SK-N-SH (cell line): Measurements from ENCODE around the gene MAML3. TPM values are rescaled to one million over a fixed set of nuclear protein-coding genes. Genes with fewer than 3 reads are reported as not detected.

Source experiments
- CTCF ChIA-PET: fragments of 300-600, 350-600 bp; formaldehyde crosslinking; extraction: SDS; loops from one replicate; lab custom pipeline; 2021; lab: Yijun Ruan, JAX
- POLR2A ChIA-PET: fragments of 350-600 bp; sonication (Branson Sonifier 250); formaldehyde crosslinking; extraction: SDS; loops from one replicate; lab custom pipeline; 2020; ENCODE audit warnings: antibody characterized with exemption, inconsistent platforms; lab: Yijun Ruan, JAX
- DNase-seq: peaks from one replicate; pipeline ENCODE4 v3.0.0; 2012
- H2AFZ ChIP-seq: fragments of 200-600 bp; sonication (generic); 2 replicates; pipeline ENCODE4 v1.8.1; 2016; ENCODE audit warnings: antibody characterized with exemption, mild to moderate bottlenecking, low read depth
- H3F3A ChIP-seq: fragments of 200-600 bp; sonication (generic); replicated peaks from 2 replicates; pipeline ENCODE3; 2016; ENCODE audit warnings: antibody characterized with exemption, mild to moderate bottlenecking; ENCODE audit not compliant: insufficient read depth
- H3K27ac ChIP-seq, 2 experiments: fragments of 200-500 bp in 1 of 2; fragments of 200-600 bp in 1 of 2; sonication (Bioruptor generic) in 1 of 2; sonication (generic), shearing (Covaris generic) in 1 of 2; 2 replicates each; pipeline versions ENCODE4 v1.5.1 to v1.6.1; 2014 to 2016; ENCODE audit warnings: low read depth in 2 of 2, inconsistent platforms in 1 of 2, low read length in 1 of 2, mild to moderate bottlenecking in 1 of 2, mixed read lengths in 1 of 2
- H3K27me3 ChIP-seq: fragments of 200-600 bp; sonication (generic), shearing (Covaris generic); 2 replicates; pipeline ENCODE4 v1.6.1; 2016; ENCODE audit warnings: mixed run types; ENCODE audit not compliant: insufficient read depth
- H3K36me3 ChIP-seq, 2 experiments: fragments of 200-500 bp in 1 of 2; fragments of 200-600 bp in 1 of 2; sonication (Bioruptor generic) in 1 of 2; sonication (generic) in 1 of 2; replicated peaks in 1 of 2; 2 replicates each; pipeline versions ENCODE3 to v1.5.1; 2014 to 2016; ENCODE audit warnings: low read length in 1 of 2, mild to moderate bottlenecking in 1 of 2; ENCODE audit not compliant: insufficient read depth in 2 of 2, control insufficient read depth in 1 of 2
- H3K4me1 ChIP-seq, 2 experiments: fragments of 200-500 bp in 1 of 2; fragments of 200-600 bp in 1 of 2; sonication (Bioruptor generic) in 1 of 2; sonication (generic), shearing (Covaris generic) in 1 of 2; 2 replicates each; pipeline versions ENCODE4 v1.5.1 to v1.6.1; 2014 to 2016; ENCODE audit warnings: low read depth in 1 of 2, low read length in 1 of 2, mixed run types in 1 of 2; ENCODE audit not compliant: insufficient read depth in 2 of 2, control insufficient read depth in 1 of 2
- H3K4me2 ChIP-seq: fragments of 200-600 bp; sonication (generic), shearing (Covaris generic); 2 replicates; pipeline ENCODE4 v1.6.1; 2017; ENCODE audit warnings: mixed run types
- H3K4me3 ChIP-seq, 2 experiments: fragments of 200-500 bp in 1 of 2; fragments of 200-600 bp in 1 of 2; sonication (Bioruptor generic) in 1 of 2; sonication (generic), shearing (Covaris generic) in 1 of 2; 2 replicates each; pipeline versions ENCODE4 v1.5.1 to v1.8.1; 2014 to 2016; ENCODE audit warnings: low read depth in 2 of 2, inconsistent platforms in 1 of 2, low read length in 1 of 2, mild to moderate bottlenecking in 1 of 2, mixed read lengths in 1 of 2, moderate library complexity in 1 of 2
- H3K79me2 ChIP-seq: fragments of 200-600 bp; sonication (generic); 2 replicates; pipeline ENCODE4 v1.8.1; 2017; ENCODE audit warnings: mild to moderate bottlenecking; ENCODE audit not compliant: insufficient read depth
- H3K9ac ChIP-seq: fragments of 200-600 bp; sonication (generic); 2 replicates; pipeline ENCODE4 v1.6.1; 2017; ENCODE audit warnings: mixed run types
- H3K9me2 ChIP-seq: fragments of 200-600 bp; sonication (generic); 2 replicates; pipeline ENCODE4 v1.6.1; 2017; ENCODE audit warnings: mixed run types
- H3K9me3 ChIP-seq: fragments of 200-600 bp; sonication (generic); 2 replicates; pipeline ENCODE4 v1.6.1; 2017; ENCODE audit warnings: mixed run types, mild to moderate bottlenecking, moderate library complexity
- H4K20me1 ChIP-seq: fragments of 200-600 bp; sonication (generic); 2 replicates; pipeline ENCODE4 v1.6.1; 2017; ENCODE audit warnings: mild to moderate bottlenecking, mixed run types; ENCODE audit not compliant: insufficient read depth
- CHD2 ChIP-seq: fragments of 150-350 bp; IDR thresholded peaks from 2 replicates; pipeline ENCODE4 v1.6.1; 2018; ENCODE audit warnings: low read length; ENCODE audit not compliant: partially characterized antibody
- FOSL2 ChIP-seq: IDR thresholded peaks from 2 replicates; pipeline ENCODE4 v1.4.0; 2012; ENCODE audit warnings: low read depth, mild to moderate bottlenecking, moderate library complexity, borderline replicate concordance
- RXRA ChIP-seq: IDR thresholded peaks from 2 replicates; pipeline ENCODE4 v1.4.0; 2012; ENCODE audit warnings: low read depth, mild to moderate bottlenecking, borderline replicate concordance
- TAF1 ChIP-seq: IDR thresholded peaks from 2 replicates; pipeline ENCODE4 v1.6.1; 2012; ENCODE audit warnings: low read depth, mild to moderate bottlenecking, low read length, moderate library complexity, borderline replicate concordance
- YY1 ChIP-seq: IDR thresholded peaks from 2 replicates; pipeline ENCODE4 v1.4.0; 2012; ENCODE audit warnings: low read depth, mild to moderate bottlenecking
- WGBS: methylation state at CpG from one replicate; pipeline ENCODE4 v1.1.6; 2017; ENCODE audit warnings: low lambda C conversion rate; 5-methylcytosine and 5-hydroxymethylcytosine counted together
- polyA plus RNA-seq, 3 experiments: library from polyadenylated mRNA; depleted of rRNA; stranded (reverse); fragments of >200 nt; gene quantifications; 2 replicates each; pipeline ENCODE4 v1.2.3, GENCODE V29; 2012
- TF ChIP-seq, protein P1 (sequence below): IDR thresholded peaks from 2 replicates; pipeline ENCODE4 v1.4.0; 2012; ENCODE audit warnings: low read depth, borderline replicate concordance
- TF ChIP-seq, protein P2 (sequence below): IDR thresholded peaks from 2 replicates; pipeline ENCODE4 v1.4.0; 2012; ENCODE audit warnings: low read depth, borderline replicate concordance
- TF ChIP-seq, protein P3 (sequence below): IDR thresholded peaks from 2 replicates; pipeline ENCODE4; 2012

The MAML3 gene
- polyA plus RNA-seq, 1 of the 3 experiments (the other 2 are of a cell fraction), result 5.3 TPM

DNA sequence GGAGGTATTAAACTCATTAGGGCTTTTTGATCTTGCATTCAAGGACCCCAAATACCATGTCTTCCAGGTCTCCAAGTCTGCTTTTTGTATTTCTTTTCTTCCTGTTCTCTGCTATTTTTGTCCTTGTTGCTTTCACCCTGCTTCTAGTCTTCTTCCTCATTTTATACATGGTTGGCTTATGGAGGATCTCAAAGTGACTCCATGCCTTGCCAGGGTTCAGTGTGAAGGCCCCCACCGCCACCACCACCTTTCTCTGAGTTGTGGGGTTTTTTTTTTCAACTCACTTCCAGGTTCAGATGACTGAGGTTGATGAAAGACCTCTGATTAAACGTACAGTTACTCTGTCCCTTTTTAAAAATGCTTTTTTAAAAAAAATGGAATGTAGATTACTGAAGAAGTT lies 96.3 kb downstream of the MAML3 start:
- no peaks in the 10 kb centered on the region for H3K79me2 ChIP-seq
- no peak for DNase-seq
- TF ChIP-seq, protein P1, sequence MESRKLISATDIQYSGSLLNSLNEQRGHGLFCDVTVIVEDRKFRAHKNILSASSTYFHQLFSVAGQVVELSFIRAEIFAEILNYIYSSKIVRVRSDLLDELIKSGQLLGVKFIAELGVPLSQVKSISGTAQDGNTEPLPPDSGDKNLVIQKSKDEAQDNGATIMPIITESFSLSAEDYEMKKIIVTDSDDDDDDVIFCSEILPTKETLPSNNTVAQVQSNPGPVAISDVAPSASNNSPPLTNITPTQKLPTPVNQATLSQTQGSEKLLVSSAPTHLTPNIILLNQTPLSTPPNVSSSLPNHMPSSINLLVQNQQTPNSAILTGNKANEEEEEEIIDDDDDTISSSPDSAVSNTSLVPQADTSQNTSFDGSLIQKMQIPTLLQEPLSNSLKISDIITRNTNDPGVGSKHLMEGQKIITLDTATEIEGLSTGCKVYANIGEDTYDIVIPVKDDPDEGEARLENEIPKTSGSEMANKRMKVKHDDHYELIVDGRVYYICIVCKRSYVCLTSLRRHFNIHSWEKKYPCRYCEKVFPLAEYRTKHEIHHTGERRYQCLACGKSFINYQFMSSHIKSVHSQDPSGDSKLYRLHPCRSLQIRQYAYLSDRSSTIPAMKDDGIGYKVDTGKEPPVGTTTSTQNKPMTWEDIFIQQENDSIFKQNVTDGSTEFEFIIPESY, result no peak
- TF ChIP-seq FOSL2 (no peak), TAF1 (no peak), RXRA (no peak), YY1 (no peak), CHD2 (no peak)
- TF ChIP-seq, protein P2, sequence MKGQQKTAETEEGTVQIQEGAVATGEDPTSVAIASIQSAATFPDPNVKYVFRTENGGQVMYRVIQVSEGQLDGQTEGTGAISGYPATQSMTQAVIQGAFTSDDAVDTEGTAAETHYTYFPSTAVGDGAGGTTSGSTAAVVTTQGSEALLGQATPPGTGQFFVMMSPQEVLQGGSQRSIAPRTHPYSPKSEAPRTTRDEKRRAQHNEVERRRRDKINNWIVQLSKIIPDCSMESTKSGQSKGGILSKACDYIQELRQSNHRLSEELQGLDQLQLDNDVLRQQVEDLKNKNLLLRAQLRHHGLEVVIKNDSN, result no peak
- TF ChIP-seq, all 33 proteins: peak for 0
- H3K4me2 ChIP-seq, result no peak overlapping the region
- no peaks in the 10 kb centered on the region for H3K9me2 ChIP-seq
- peaks cover 3% of the 10 kb centered on the region for H3F3A ChIP-seq
- H4K20me1 ChIP-seq, result no peaks in the 10 kb centered on the region
- no peak overlapping the region for H3K9ac ChIP-seq
- H3K36me3 ChIP-seq, result no peaks in the 10 kb centered on the region
- no peaks in the 10 kb centered on the region for H3K27me3 ChIP-seq
- peaks cover 12 to 19% of the 10 kb centered on the region in 2 experiments for H3K4me1 ChIP-seq
- CTCF ChIA-PET, result no interaction called here
- WGBS, result 90% methylated on average over 2 of the region's 2 CpGs
- POLR2A ChIA-PET, result no interaction called here
- H3K9me3 ChIP-seq, result no peaks in the 10 kb centered on the region
- no peak overlapping the region for H3K4me3 ChIP-seq
- H2AFZ ChIP-seq, result no peak overlapping the region
- no peak overlapping the region for H3K27ac ChIP-seq

DNA sequence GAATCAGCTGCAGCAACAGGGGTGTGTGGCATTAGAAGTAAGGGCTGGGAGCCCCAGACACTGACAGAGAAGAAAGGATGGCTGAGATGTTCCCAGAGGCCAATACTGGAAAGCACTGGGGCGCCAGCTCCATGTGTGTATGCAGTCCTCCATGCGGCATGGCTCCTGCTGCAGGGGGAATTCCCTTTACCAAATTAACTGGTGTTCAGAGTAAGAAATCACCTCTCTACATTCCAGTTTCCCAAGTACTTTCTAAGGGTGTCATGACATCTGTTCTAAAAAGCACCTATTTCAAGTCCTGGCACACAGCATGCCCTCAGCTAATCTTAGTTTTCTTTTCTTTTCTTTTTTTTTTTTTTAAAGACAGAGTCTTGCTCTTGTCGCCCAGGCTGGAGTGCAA lies 98.0 kb downstream of the MAML3 start:
- peaks cover 3% of the 10 kb centered on the region for H3F3A ChIP-seq
- WGBS, result 98% methylated on average over 3 of the region's 3 CpGs
- no peak overlapping the region for H3K4me3 ChIP-seq
- peaks cover 10 to 19% of the 10 kb centered on the region in 2 experiments for H3K4me1 ChIP-seq
- H3K36me3 ChIP-seq, result no peaks in the 10 kb centered on the region
- H3K79me2 ChIP-seq, result no peaks in the 10 kb centered on the region
- CTCF ChIA-PET, result interaction anchor here (0.9 to 2.0 kb wide), 6 partner anchors 13 to 270 kb away, joined by 3 to 5 read pairs (median 3); no protein-coding TSS in a partner anchor
- no peaks in the 10 kb centered on the region for H3K9me3 ChIP-seq
- no peak overlapping the region for H3K9ac ChIP-seq
- H2AFZ ChIP-seq, result no peak overlapping the region
- H3K27me3 ChIP-seq, result no peaks in the 10 kb centered on the region
- H3K4me2 ChIP-seq, result no peak overlapping the region
- no peaks in the 10 kb centered on the region for H4K20me1 ChIP-seq
- TF ChIP-seq, protein P3, sequence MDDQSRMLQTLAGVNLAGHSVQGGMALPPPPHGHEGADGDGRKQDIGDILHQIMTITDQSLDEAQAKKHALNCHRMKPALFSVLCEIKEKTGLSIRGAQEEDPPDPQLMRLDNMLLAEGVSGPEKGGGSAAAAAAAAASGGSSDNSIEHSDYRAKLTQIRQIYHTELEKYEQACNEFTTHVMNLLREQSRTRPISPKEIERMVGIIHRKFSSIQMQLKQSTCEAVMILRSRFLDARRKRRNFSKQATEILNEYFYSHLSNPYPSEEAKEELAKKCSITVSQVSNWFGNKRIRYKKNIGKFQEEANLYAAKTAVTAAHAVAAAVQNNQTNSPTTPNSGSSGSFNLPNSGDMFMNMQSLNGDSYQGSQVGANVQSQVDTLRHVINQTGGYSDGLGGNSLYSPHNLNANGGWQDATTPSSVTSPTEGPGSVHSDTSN, result no peak
- no peak overlapping the region for H3K27ac ChIP-seq
- H3K9me2 ChIP-seq, result no peaks in the 10 kb centered on the region
- DNase-seq, result no peak
- POLR2A ChIA-PET, result interaction anchor here (1.5 kb wide), 1 partner anchor 94 kb away, joined by 5 read pairs; no protein-coding TSS in a partner anchor
